HTR-8/SVneo (cell line): ENCODE measurements around the gene COG2.
A peak's percentile ranks its signal among the peaks of the same experiment; 100 is the strongest.
"Not testable (repeated sequence)": the region's sequence is repeated elsewhere in the genome, so short reads cannot be mapped to it uniquely, and the experiment has no call there.

Experiments
- DNase-seq: peaks from one replicate; pipeline ENCODE4 v3.0.0; 2011; ENCODE audit warnings: low spot score, mixed read lengths; ENCODE audit not compliant: insufficient read length
- FAIRE-seq: peaks from 2 replicates; lab custom pipeline; 2011; peaks lifted over from hg19 to GRCh38; lab: Jason Lieb, UNC

The COG2 gene

DNA sequence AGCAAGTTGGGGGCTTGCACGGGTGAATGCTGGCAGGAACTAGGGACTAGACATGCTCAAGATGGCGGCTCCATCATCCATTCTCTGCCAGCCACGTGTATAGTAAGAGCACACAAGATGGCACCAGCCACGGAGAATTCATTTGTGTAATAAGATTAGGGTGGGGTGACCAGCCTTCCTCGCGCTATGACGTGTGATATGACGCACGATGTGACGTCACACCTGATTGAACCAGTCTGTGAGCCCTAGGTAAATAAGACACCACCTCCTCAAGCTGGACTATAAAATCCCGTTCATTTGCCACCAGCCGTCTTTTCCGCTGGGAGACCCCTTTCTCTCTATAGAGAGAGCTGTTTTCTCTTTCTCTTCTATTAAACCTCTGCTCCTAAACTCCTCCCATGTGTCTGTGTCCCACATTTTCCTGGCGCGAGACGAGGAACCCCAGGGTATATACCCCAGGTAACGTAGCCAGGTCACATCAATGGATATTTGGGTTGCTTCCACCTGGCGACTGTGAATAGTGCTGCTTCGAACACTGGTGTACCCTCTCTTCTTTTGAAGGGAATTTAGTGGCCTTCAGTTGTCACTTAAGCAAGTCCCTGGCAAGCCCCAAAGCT is 18.1 kb upstream of the COG2 start:
- DNase-seq (no peak), FAIRE-seq (no peak)

DNA sequence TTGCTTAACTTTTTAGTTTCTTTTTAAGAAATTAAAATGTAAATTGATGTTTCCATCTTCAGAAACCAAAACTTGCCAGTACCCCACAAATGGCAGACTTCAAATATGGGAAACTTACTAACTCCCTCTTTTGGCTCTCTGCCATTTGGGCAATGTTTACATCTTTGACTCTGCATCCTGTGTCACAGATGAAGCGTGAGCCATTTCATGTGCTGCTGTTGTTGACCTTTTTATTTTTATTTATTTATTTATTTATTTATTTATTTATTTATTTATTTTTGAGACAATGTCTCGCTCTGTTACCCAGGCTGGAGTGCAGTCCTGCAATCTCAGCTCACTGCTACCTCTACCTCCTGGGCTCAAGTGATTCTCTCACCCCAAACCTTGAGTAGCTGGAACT is 16.0 kb upstream of the COG2 start:
- DNase-seq (no peak), FAIRE-seq (no peak)

DNA sequence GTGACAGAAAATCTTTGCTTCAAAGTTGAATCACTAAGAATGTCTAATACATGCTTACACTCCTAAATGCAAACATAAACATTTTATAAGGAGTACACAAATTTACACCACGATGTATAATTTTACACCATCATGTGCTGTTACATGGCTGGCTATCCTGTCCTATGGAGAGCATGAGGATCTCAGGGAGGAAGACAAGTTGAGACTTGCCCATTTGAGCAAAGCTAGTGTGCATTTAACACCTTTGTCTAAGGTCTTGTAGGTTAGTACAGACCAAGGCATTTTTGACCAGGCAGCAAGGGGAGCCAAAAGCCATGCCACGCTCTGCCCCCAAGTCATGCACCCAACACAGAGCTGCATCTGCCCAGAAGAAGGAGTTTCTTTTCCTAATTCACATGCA is 14.5 kb upstream of the COG2 start:
- FAIRE-seq: no peak
- DNase-seq: no peak

DNA sequence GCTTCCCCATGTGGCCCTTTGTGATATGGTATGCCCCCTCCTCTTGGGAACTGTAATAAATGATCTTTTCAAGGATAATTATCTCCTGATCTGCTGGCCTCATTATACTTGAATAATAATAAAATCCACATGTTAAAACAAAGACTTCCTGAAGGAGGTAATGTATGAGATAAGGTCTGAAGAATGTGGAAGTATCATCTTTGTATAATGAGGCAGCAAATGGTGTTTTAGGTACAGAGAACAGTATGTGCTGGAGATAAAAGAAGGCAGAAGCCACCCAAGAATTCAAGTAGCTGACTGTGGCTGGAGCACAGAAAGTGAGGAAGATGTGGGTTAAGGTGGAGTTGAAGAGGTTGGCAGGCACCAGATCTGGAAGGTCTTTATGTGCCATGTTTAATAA is 12.8 kb upstream of the COG2 start:
- no peak for DNase-seq
- FAIRE-seq: no peak

DNA sequence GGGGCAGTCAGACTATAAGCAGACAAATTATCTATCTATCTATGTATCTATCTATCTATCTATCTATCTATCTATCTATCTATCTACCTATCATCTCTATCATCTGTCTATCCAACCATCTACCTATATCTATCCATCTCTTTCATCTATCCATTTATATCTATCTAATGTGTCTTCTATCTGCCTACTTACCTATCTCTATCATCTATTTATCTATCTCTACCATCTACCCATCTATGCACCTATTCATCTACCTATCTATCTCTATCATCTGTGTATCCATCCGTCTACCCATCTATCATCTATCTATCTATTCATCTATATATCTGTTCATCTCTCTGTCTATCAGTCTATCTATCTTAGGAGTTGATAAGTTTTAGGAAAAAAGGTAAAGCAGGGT is 10.8 kb upstream of the COG2 start:
- DNase-seq: no peak
- no peak for FAIRE-seq

DNA sequence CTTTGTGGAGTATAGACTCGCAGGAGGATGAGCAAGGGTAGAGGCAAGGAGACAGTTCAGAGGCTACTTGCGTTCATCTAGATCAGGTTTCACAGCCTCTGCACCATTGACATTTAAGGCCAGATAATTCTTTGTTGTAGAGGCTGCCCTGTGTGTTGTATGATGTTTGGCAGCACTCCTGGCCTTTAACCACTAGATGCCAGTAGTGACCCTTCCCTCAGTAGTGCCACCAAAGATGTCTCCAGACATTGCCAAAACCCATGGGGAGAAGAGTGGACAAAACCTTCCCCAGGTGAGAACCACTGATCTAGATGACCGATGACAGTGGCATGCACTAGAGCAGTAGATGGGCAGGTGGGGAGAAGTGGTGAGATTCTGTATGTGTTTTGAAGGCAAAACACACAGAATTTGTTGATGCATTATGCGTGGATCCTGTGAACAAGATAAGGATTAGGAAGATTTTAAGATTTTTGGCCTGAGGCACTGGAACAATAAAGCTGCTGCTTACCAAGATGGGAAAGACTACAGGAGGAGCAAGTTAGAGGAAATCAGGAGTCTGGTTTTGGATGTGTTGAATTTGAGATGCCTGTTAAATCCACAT is 9.9 kb upstream of the COG2 start:
- FAIRE-seq (no peak), DNase-seq (peak; percentile 41)

DNA sequence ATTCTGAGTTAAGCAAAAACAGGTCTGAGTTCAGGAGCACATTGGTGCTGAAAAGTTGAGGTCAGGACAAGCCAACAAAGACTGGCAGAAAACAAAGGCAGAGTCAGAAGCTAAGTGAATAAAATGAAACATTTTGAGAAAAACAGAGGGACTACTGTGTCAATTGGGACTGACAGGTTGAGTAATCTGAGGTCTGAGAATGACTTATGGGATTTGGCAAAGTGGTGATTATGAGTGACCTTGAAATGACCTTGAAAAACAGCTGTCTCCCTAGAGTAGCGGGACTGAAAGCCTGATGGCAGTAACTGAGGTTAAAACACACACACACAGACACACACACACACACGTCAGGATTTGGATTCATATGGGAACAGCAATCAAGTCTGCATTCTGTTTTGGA is 8.8 kb upstream of the COG2 start:
- FAIRE-seq: no peak
- DNase-seq: no peak

DNA sequence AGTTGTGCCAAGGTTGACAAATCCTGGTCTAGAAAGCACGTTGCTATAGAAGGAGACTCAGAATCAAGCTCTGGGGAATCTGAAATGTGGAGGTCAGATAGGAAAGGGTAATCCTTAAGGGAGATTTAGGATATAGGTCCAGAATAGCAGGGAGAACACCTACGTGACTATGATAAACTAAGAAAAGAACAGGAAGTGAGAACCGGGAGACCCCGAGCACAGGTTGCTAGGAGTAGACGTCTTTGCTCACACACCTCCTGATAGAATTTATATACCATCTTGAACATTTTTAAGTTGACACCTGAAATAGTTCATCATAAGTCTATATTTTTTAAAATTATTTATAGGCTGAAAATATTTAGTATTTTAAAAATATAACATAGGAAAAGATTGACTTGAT is 7.9 kb upstream of the COG2 start:
- DNase-seq: no peak

DNA sequence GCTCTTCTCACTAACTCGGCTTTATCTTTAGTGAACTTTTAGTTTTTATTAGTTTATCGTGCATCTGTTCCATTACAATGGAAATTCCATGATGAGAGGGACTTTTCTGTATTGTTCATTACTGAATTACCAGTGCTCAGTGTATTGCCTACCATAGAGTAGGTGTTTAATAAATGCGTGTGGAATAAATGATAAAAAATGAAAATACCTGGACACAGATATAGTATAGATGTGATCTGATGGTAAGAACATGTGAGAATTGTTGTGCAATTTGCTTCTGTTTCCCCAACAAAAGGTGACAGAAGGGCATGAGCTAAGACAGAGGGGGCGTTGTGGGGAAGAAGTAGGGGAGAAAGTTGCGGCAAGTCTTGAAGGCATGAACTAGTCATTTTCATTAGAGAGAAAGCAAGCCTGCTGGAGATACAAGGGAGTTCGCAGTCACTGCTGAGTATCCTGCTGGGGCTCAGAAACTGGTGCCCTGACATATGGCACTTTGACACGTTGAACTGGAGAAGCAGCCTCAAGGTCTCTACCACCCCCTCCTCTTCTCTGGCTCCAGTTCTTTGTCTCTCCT is 5.6 kb upstream of the COG2 start:
- DNase-seq: no peak
- no peak for FAIRE-seq

More for the DNA sequence above, 7.9 kb upstream of the COG2 start:
- no peak for FAIRE-seq

DNA sequence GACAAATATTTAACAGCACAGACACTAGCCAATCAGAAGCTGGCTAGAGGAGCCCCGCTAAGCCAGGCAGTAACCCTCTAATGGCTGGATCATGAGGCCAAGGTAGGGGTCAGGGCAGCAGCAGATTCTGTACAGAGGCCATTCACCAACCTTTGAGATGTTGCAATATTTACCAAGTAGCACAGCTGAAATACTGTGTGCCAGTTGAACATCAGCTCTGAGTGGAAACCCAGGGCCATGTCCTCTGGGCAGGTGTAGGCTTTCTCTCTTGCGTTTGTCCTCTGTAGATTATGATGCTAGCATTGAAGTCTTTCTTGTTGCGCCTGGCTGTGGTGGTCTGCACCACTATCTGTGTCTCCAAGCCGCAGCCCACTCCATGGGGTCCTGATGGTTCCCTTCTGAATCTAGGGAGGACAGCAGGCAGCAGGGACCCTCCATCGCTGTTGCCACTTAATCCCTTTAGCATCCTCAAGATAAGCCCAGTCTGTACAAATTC is 2.5 kb upstream of the COG2 start:
- no peak for FAIRE-seq
- DNase-seq: no peak

DNA sequence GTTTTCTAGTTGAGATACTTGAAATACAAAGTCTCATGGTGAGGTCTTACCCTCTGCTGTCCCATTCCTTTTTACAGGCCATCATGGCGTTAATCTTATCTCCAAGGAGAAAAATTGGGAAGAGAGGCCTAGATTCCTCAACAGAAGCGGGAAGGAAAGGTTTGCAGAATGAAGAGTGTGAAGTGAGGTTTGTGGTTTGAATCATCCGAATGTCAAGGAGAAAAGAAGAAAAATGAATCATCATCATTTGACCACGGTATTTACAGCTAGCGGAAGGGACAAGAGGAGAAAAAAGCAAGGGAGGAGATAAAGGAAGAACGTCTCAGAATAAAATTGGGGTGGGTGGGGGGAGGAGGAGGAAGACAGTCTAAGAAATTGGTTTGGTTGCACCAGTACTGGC is 935 bp upstream of the COG2 start:
- FAIRE-seq: no peak
- DNase-seq: no peak

DNA sequence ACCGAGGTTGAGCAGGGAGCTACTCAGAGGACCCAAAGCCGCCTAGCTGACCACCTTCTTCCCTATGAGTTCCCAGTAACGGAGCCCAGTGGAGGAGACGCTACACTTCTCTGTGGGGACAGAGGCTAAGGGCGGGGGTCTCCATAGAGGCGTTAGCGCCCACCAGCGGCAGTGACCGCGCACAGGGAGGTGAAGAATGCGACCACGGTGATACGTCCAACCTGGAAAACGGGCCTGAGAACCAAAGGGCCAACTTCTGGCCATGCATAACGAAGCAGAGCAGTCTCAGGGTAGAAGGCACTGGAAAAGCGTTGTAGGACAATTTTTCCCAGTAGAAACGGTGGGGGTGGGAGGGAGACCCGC is 400 bp upstream of the COG2 start:
- DNase-seq (no peak), FAIRE-seq (no peak)

DNA sequence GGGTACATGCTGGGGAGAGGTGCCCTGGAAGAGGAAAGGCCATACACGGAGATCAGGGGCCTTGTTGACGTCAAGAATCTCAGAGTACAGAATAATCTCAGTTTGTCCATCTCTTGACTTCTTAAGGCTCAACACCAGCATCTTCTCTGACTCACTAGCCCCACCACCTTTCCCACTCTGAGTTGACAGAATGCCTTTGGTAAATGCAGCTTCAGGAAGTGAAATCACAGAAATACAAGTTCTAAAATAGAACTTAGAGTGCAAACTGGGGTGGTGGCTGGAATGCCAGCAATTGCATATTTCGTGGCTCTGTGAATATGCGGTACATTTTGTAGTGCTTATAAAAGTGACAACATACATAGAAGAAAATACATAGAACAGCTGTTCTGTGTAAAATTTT is 1.6 kb downstream of the COG2 start:
- FAIRE-seq (no peak), DNase-seq (no peak)

DNA sequence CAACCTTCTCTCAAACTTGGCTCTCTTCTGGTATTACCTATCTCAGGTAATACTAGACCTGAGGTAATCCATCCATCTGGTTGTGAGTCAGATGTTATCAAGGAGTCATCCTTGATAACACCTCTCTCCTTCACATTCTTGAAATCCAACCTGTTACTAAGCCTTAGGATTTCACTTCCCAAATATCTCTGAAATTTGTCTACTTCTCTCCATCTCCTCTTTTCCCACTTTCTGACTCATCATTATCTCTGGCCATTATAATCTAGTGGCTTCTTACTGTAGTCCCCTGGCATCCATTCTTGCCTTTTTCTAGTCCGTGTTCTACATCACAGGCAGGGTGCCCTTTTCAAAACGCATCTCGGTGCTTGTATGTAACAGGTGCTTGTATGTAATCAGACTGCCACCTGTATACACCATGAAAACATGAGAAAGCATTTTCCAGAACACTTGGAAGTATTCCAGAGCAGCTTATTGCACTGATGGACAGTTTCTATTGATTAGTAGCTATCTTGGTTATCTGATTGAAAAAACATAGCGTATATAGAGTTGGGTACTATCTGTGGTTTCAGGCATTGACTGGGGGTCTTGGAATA is 4.5 kb downstream of the COG2 start:
- DNase-seq (no peak), FAIRE-seq (no peak)

DNA sequence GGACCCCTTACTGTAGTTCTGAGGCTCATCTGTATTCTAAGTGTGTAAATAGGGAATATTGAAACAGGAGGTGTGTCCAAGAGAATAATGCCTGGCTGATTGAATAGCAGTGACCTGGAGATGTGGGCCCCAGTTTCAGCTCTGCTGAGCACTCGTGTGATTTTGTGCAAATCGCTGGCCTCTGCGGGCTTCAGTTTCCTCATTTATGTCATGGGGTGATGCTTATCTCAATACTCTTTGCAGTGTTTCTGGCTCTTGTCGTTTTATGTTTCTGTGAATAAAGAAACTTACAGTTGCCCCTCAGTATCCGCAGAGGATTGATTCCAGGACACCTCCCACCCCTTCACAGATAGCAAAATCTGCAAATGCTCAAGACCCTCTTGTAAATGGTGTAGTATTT is 5.0 kb downstream of the COG2 start:
- DNase-seq (no peak), FAIRE-seq (no peak)

DNA sequence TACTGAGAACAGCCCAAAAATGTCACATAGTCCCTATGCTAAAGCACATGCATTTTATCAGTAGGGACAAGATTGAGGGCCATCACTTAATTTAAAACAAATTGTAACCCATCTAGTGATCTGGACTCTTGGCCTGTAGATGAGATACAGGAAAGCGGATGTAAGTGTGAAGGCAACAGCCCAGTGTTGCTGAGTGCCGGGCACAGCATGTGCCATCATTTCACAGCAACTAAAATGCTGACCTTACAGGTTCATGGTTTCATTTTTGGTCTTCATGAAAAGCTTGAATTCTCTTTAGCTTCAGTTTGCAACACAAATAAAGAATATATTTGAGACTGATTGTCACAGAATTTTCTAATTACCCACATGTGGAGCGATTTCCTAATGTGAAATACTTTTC is 5.8 kb downstream of the COG2 start:
- DNase-seq: no peak
- FAIRE-seq: no peak

DNA sequence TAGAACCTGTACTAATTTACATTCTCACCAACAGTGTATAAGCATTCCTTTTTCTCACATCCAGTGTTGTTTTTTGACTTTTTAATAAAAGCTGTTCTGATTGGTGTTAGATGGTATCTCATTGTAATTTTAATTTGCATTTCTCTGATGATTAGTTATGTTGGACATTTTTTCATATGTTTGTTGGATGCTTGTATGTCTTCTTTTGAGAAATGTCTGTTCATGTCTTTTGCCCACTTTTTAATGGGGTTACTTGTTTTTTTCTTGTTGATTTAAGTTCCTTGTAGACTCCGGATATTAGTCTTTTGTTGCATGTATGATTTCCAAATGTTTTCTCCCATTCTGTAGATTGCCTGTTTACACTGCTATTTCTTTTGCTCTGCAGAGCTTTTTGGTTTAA is 8.0 kb downstream of the COG2 start:
- FAIRE-seq: no peak
- DNase-seq: no peak

DNA sequence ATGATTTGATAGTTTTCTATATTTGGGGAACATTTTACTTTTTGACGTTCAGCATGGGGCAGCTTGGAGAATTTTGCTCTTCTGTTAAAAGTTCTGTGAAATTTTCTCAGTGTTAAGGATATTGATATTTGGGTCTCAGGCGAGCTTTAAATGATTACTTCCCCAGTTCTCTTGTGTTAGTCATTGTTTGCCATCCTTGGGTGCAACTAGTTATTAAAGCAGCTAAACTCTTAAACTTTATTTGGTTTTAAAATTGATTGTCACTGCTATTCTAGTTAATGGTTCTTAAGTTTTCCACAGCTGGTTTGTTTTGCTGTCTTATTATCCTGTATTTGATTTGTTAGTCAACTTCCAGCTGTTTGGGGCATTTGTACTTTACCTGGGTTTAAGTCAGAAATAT is 9.0 kb downstream of the COG2 start:
- no peak for DNase-seq
- no peak for FAIRE-seq

DNA sequence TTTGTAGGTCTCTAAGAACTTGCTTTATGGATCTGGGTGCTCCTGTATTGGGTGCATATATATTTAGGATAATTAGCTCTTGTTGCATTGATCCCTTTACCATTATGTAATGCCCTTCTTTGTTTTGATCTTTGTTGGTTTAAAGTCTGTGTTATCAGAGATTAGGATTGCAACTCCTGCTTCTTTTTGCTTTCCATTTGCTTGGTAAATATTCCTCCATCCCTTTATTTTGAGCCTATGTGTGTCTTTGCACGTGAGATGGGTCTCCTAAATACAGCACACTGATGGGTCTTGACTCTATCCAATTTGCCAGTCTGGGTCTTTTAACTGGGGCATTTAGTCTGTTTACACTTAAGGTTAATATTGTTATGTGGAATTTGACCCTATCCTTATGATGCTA is 14.4 kb downstream of the COG2 start:
- not testable (repeated sequence) for FAIRE-seq, DNase-seq

DNA sequence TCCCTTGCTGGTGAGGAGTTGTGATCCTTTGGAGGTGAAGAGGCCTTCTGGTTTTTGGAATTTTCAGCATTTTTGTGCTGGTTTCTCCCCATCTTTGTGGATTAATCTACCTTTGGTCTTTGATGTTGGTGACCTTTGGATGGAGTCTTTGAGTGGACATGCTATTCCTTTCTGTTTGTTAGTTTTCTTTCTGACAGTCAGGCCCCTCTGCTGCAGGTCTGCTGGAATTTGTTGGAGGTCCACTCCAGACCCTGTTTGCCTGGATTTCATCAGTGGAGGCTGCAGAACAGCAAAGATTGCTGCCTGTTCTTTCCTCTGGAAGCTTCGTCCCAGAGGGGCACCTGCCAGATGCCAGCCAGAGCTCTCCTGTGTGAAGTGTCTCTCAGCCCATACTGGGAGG is 15.8 kb downstream of the COG2 start:
- DNase-seq, FAIRE-seq: not testable (repeated sequence)

DNA sequence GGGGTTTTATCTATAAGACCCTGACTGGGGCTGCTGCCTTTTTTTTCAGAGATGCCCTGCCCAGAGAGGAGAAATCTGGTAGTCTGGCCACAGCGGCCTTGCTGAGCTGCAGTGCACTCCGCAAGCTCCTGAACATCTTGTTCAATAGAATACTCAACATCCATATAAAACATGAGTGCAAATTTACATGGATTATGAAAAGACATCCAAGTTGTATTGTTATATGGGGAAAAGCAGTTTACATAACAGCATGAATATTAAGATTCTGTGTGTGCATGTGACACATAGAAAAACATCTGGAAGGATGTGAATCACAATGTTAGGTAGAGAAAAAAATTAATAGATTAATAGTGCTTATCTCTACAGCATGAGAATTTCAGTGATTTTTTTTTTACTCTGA is 16.4 kb downstream of the COG2 start:
- FAIRE-seq: no peak
- no peak for DNase-seq

DNA sequence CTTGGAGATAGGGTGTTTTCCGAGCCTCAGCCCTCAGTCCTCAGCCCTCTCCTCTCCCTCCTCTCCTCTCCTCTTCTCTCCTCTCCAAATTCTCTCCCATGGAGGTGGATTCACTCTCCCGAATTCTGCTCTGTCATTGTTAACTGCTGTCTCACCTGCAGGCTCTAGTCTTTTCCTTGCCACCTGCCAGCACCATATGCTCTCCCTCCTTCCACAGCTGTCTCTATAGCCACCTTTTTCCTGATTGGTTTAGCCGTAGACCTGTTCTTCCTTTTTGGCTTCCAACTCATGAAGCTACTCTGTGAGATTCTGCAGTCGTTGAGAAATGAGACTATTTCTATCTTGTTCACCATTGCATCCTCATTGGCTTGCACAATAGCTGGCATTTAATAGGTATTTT is 19.7 kb downstream of the COG2 start:
- FAIRE-seq (no peak), DNase-seq (no peak)
